ENCODE results near the gene CUBN.
A peak's percentile ranks its signal among the peaks of the same experiment; 100 is the strongest.
"Not testable (repeated sequence)": the region's sequence is repeated elsewhere in the genome, so short reads cannot be mapped to it uniquely, and the experiment has no call there.

The CUBN gene

DNA sequence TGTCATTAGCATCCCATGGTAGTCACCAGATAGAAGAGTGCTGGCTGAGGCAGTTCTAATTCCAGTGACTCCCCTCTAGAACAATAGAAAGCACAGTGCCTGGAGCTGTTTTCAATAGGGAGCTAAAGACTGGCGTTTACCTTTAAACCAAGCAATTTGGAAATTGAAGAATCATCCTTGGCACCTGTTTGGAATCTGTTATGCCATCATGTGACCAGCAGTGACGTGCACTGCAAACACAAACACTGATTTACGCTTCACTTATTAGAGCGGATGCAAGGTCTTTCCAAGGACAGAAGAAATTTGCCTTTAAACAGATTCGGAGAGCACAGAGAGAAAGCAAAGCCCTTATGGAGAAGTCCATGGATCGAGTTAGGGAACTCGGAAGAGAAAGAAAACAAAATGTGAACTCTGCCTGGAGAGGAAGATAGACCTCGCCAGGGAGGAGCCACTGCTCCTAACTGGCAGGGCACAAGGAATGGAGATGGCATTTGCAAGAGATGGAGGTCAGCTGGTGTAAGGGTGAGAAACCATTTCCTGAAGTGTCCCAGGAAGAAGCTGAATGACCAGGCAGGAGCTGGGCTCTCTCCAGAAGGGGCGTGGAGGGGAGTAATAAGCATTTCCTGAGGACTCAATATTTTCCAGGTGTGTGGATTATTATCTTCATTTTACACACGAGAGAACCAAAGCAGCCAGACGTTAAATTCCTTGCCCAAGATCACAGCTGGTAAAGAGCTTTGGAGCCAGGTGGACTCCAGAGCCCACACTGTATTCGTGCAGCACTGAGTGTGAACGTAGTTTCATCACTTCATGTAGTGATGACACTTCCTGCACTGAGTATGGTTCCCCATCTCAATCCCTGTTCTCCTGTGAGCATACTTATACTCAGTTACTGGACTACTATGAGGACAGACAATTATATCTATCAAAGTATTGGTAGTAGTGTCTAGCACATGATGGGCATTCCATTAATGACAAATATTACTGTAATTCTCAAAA, 97.7 kb downstream of the CUBN start:
- DNase-seq: no peak

DNA sequence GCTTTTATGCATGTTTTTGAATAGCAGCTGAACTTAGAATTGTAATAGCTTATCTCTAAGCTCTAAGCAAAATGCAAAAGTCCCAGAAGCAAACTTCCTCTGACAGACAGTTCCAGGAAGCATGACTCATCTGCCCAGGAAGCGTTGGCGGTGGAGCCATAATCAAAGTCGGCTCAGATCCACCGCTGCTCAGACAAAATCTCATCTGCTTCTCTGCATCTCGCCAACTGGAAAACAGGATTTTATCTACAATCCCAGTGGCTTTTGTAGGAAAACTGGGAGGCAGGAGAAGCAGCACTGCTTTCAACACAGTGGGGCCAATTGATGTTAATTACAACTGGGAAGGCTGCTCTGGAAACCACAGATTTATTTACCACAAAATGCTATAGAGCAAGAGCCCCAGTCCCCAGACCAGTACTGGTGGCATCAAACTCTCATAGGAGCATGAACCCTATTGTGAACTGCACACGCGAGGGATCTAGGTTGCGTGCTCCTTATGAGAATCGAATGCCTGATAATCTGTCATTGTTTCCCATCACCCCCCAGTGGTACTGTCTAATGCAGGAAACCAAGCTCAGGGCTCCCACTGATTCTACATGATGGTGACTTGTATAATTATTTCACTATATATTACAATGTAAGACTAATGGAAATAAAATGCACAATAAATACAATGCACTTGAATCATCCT, 99.9 kb downstream of the CUBN start:
- DNase-seq: peak; percentile 82

DNA sequence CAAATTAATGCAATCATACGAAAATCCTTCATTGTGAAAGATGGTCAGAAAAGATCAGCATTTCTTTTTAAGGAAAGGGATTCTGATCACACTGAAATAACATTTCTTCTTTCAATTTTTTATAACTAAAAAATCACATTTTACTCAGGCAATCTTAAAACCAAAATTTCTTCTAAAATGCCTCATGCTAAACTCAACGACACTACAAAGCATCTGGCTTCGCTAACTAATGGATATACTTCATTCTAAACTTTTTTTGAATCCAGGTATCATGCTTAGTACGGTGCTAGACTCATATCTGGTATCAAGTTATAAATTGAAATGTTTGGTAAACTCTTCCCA, 100.4 kb downstream of the CUBN start:
- no peak for DNase-seq

DNA sequence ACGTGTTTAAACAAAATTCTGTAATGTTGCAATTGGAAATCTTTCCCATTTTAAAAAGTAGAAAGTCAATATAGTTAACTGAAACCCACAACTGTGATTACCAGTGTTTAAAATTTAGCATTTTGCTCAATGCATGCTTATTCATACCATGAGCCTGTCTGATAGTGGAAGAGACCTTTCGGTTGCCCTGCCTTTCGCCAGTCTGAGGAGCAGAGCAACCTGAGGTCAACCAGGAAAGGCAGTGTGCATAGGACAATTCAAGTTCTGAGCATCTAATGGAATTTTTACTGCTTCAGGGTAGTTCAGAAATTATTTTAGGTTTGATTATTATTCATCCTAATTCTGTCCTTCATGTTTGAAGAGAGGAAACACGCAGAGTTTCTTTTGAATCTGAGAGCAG, 100.8 kb downstream of the CUBN start:
- DNase-seq: peak; percentile 17

DNA sequence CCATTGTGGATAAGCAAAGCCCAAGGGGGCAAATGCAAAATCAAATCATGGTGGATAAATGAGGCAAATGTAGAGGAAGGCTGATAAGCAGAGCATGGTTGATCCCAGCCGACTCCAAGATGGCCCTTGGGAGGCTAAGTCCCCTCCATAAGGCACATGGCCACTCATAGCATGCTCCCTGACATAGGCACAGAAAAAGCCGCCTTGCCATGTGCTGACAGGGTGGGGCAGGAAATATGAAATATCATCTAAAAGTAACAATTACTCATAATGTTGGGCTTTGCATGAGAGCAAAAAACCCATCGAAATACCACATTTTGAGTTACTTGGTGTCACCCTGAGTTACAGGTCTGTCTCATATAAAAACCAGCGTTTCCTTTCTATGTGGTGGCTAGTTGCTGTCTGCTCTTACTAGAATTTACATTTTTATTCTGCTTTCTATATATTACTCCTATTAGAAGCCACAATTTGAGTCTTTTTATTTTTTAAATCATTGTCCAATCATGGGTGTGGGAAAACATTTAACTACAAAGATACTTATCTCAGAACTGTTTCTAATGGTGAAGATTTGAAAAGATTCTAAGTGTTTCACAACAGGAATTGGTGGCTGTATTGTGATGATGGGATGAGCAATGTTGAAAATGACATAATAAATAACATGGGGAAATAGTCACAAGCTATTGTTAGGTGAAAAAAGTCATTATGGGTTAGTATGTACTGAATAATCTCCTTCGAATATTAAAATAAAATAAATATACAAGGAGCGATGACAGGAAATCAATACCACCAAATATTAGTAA, 102.7 kb downstream of the CUBN start:
- peak; percentile 76 for DNase-seq

DNA sequence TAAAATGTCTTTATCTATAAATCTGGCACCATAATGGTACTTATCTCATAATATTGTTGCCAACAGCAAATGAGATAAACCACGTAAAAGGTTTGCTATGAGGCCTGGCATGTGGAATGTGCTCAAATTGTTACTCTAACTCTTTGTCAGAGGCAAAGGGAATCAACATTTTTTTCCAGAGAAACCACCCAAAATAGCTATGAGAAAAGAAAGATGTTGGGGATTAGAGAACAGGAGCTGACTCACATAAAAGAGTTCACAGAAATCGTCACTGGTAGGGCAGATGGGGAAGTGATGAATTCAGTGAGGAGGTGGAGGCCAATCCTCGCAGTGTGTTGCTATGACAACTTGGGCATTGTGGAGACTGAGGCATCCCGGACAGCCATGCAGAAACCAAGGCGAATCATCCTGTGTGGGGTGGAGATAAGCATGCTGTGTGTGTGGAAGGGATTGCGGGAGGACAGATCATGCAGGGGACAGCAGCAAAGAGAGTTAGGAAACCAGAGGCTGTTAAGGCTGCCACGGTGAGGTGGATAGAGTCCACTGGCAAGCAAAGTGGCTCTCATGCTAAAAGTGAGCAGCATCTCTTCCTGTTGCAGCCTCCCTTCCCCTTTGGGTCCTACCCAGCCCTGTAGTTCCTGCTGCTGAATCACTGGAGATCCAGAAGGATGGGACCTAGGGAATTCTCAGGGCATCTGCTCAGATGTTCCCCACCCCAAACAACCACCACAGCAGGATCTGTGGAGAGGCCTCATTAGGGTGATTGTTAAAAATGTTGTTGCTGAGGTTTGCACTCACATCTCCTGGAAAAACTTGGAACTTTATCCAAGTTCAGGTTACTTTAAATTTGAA, 103.9 kb downstream of the CUBN start:
- DNase-seq: peak; percentile 71

DNA sequence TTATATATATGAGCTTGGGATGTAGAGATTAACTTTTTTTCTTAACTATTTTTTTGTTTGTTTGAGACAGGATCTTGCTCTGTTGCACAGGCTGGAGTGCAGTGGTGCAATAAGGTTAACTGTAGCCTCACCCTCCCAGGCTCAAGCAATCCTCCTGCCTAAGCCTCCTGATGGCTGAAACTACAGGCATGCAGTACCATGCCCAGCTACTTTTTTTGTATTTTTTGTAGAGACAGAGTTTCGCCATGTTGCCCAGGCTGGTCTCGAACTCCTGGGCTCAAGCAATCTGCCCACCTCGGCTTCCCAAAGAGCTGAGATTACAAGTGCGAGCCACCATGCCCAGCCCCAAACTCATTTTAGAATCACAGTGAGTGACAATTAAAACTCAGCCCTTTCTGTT, 105.2 kb downstream of the CUBN start:
- no peak for DNase-seq

DNA sequence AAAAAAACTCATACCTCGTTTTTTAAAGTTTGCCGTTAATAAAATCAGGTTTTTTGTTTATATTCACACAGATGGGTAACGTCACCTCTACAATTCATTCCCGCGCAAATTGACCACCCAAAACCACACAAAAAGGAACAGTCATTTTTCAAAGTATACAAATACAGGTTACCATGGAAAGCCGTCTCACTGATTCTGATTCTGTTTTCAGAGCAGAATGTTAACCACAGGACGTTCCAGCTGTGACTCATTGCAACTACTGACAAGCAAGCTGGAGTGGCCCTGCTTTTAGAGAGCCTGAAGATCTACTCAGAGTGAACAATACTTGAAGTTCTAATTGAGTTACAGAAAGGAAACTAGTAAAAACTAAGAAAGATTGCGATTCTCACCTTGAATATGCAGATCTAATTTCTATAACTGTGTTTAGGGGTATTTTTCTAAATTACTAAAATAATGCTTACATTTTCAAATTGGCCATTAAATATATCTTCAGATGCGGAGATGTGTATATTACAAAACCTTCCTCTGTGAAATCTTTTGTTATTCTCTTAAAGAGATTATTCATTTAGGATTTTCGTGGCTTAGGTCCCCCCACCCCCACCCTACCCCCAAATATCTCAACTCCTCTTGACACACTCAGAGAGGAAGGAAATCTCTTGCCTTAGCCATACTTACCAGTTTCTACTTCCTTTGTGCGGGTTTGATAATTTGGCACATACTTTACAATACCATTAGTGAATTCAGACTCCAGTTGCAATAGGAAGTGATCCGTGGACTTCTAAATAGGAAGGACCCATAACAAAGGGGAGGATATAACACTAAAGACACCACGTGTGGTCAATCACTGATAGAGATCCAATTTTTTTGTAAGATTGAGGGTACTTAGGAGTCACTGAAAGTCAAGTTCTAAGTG, 106.0 kb downstream of the CUBN start:
- DNase-seq: peak; percentile 77

DNA sequence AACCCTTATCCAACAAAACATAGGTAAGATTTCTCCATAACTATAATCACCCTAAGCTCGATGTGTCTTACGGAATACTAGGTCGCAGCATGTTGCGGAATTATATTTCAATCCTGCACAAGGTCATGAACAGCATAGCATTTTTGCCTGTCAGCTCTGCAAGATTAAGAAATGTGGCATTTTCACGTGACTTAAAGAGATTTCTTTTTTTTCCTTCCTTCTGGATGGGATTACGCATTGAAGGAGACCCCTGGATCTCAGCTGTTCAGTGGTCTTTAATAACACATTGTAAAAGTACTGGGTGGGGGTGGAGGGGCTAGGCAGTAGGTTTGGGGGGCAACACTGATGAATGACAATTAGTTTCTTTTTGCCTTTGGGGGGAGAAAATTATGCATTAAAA, 106.7 kb downstream of the CUBN start:
- no peak for DNase-seq

DNA sequence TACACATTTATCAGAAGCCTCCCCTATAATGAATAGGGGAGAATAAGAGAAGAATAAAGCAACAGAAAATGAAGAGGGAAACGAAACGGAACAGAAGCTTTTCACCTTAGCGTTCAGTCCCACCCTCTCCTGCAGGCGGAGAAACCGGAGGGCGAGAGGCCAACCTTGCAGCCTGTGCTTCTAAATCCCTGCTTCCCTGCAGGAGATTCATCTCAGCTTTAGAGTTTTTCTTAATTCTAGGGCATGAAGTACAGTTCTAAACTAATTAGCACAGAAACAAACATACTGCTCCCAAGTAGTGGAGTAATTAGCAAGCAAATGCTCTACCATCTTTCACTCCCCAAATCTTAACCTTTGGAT, 107.2 kb downstream of the CUBN start:
- no peak for DNase-seq

DNA sequence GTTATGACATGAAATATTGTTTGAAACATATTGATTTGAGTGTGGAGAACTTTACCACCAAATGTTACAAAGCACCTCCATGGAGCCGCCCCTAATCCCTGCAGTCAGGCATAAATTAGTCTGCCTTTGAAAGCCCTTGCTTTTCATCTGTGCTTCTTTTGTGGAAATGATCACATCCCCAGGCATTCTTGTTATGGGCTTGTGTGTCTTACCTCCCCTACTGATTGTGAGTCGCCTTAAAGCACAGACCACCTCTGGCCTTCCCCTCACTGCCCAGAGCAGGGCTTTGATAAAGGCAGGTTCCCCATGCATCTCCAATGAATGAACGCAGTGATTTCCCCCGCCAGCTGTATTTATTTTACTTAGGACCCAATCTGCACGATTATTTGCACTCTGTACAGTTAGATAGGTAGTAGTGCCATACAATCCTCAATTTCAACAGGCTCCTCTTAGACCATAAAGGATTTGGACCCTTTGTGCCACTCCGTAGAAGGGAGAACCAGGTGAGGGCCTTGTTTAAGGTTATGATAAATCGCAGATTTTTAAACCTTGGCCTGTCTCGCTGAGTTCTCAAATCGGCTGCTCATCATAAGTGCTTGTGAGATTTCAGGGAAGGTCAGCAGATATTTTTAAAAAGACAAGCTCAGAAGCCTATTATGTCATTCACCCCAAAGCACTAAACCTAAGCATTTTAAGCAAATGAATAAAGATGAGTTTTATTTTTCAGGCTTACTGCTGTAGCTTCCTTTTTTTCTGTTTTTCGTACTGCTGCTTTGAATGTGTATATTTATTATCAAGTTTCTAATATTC, 107.8 kb downstream of the CUBN start:
- no peak for DNase-seq

DNA sequence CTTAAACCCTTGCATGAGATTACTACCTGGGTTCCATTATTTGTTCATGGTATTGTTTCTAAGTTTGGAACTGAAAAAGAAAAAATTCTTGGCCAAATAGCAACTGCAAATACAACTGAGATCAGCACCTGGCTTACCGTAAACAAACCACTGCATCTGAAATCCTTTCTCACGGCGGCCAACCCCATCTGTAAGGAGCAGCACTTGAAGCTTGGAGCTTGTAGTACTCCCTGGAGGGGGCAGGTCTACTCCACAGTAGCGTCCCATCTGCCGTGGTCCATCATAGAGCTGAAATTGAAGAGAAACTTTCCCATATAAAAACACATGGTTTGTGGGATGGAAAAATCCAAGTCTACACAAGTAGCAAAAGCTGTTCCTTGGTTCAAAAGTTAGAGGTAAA, 109.9 kb downstream of the CUBN start:
- no peak for DNase-seq

DNA sequence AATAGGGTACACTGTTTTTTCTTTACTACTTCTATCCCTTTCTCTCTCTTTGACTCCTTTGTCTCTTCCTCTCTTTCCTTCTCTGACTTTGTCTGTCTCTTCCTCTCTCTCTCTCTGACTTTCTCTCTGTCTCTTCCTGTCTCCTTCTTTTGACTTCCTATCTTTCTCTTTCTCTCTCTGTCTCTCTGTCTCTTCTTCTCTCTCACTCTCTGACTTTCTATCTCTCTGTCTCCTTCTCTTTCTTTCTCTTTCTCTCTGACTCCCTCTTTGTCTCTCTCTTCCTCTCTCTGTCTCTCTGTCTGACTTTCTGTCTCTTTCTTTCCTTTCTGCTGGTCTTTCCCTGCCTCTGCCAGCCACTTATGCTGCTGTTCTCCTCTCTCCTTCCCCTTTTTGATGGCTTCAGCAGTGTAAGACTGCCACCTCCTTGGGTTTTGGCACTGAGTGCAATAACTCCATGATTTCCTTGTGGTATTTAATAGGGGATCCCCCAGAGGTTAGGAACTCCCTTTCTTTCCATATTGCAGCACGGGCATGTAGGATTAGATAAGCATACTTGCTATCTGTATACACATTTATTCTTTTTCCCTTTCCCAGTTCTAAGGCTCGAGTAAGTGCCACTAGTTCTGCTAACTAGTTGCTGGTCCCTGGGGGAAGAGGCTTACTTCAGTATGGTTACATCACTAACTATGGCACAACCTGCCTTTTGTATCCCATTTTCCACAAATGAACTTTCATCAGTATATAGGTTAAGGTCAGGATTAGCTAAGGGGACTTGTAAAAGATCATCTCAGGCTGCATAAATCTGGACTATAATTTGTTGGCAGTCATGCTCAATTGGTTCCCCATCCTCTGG, 116.3 kb downstream of the CUBN start:
- DNase-seq: not testable (repeated sequence)

DNA sequence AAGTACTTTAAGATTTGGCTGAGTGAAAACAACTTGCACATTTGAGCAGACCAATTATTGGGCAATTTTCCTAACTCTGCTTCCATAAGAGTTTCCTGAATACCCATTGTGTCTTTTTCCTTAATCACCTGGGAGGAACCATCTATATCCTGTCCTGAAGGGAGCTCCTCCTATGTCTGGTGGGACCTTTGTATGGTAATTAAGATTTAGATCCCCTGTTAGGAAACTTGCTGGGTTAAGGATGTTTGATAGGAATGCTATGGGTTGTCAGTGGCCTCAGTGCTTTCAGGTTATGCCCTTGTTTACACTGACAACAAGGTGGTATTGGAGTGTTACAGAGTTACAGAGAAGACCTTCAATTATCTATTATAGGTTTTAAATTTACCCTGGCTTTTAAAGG, 116.9 kb downstream of the CUBN start:
- not testable (repeated sequence) for DNase-seq

DNA sequence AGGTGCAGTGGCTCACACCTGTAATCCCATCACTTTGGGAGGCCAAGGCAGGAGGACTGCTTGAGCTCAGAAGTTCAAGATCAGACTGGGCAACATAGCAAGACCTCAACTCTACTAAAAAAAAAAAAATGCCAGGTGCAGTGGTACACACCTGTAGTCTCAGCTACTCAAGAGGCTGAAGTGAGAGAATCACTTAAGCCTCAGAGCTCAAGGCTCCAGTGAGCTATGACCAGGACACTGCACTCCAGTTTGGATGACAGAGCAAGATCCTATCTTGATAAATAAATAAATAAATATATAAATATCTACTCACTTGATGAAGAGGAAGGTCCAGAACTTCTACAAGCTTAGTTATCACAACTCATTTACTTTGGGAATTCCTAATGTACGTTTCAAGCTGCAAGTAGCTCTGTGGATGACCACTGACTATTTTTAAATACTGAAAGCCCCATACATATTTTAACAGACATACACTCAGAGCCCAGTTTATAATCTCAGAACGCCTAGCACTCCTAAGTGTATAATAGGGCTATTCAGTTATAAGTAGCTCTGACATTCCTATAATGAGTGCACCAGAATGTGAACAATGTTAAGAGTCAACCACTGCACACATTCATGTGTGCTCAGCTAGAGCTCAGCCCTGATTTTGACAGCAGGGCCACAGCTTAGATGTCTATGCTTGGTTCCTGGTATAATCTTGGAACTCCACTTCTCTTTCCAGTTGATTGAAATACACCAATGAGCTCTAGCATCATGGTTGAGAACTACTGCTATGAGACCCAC, 119.1 kb downstream of the CUBN start:
- DNase-seq: no peak

DNA sequence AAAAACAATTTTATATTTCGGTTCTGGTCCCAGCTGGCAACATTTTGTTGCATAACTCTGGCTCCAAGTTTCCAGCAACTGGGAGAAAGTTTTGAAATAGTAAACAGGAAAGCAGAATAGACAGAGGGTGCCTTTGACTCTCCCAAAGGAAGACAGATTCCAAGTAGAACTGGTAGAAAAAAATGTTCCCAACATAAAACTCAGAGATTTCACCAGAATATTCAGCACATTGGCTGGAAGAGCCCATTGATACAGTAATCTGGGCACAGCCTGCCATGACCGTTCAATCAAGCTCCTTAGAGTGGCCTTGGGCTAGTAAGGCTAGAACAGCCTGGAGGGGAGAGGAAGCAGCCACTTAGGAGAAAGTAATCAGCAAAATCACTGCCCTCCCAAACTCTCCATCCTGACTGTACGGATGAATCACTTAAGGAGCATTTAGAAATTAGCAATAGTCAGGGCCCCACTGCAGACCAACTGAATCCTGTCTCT, 120.4 kb downstream of the CUBN start:
- DNase-seq: no peak

DNA sequence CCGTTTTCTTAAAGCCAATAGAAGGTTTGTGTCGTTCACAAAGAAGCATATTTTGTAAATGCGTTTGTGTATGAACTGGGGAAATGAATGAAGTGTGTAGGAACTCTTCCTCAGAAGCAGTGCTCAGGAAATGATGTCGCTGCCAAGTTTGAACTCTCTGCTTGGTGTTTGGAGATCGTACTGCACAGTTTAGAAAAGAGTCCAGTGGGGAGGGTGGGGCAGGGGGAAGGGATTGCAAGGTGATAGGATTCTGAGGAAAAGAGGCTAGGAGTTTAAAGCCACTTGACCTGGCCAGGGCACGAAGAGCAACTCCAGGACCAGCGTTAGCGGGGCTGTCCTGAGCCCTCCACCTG, 122.2 kb downstream of the CUBN start:
- DNase-seq: peak; percentile 22

DNA sequence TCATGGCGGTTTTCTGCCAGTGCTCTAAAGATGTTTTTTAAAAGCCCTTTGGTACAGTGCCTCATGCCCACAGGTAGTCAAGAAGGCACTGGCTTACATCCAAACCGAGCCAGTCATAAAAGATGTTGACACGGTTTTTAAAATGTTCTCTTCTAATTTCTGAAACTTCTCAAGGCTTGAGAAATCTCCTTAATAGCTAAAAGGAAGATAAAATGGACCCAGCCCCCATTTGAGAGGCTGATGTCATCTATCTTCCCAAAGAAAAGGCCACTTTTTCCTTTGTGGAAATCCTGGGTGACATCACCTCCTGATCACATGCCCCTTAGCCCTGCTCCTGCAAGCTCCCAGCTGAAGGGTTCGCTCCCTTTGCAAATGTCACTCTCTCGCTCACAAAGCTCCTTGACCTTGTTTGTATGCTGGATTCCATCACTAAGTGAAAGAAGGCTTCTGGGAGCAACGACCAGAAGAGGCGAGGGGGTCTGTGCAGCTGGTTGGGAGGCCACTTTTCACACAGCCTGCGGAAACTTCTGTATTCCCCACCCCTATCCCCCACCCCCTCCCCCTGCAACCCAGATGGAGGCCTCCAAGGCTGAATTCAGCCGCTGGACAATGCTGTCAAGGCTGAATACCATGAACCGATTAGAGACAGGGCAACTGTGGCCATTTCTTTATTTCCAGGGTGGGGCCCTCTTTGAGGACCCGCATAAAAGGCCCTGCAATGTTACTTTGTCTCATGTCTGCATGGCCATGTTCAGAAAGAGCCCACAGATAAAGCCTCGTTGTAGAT, 122.8 kb downstream of the CUBN start:
- peak; percentile 41 for DNase-seq

Data from CD4-positive, alpha-beta T cell treated with Interleukin-17A for 4 hours (primary cell).